Uterus (tissue), 2 donors: ENCODE measurements around the gene ABI1.

ENCODE experiments used
- POLR2A ChIP-seq, 2 donors: fragments of 450-650 bp; IDR thresholded peaks; one replicate each; pipeline ENCODE4 v1.6.1; 2016; ENCODE audit warnings: antibody characterized with exemption in 2 of 2, mild to moderate bottlenecking in 1 of 2, moderate library complexity in 1 of 2
- TF ChIP-seq, protein P1 (sequence below), 4 experiments: fragments of 200-600 bp in 2 of 4; fragments of 450-650 bp in 2 of 4; sonication (generic) in 2 of 4; IDR thresholded peaks; one replicate each; pipeline ENCODE4 v1.5.1; 2016 to 2019; ENCODE audit warnings: antibody characterized with exemption in 4 of 4, mild to moderate bottlenecking in 2 of 4, moderate library complexity in 1 of 4

DNA sequence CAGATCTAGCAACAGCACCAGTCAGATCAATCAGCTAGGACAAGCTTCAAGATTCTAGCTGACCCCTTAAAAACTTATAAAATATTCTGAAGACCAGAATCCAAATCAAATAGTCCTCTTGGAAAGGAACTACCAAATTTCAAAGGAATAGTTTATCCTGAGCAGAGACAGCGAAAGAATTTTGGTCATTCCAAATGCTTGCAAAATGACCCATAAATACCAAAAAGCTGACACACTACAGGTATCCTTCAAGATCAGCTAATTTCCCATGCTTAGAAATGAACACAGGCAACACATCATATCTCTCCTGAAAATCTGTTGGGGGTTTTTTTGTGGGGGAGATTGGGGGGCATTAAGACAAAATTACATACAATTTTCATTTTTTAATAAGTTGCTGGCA, 84.5 kb downstream of the ABI1 start:
- no peak for TF ChIP-seq POLR2A (IDR thresholded peaks at IDR 0.05)
- TF ChIP-seq, protein P1, sequence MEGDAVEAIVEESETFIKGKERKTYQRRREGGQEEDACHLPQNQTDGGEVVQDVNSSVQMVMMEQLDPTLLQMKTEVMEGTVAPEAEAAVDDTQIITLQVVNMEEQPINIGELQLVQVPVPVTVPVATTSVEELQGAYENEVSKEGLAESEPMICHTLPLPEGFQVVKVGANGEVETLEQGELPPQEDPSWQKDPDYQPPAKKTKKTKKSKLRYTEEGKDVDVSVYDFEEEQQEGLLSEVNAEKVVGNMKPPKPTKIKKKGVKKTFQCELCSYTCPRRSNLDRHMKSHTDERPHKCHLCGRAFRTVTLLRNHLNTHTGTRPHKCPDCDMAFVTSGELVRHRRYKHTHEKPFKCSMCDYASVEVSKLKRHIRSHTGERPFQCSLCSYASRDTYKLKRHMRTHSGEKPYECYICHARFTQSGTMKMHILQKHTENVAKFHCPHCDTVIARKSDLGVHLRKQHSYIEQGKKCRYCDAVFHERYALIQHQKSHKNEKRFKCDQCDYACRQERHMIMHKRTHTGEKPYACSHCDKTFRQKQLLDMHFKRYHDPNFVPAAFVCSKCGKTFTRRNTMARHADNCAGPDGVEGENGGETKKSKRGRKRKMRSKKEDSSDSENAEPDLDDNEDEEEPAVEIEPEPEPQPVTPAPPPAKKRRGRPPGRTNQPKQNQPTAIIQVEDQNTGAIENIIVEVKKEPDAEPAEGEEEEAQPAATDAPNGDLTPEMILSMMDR (IDR thresholded peaks at IDR 0.05): no peak
